HG03342 (cell line): Measurements from ENCODE around the gene C16orf95.

Source experiments
- ATAC-seq: cut with Tn5 transposase; IDR thresholded peaks from one replicate; pipeline ENCODE4 v1.9.1; 2021; ENCODE audit warnings: mild to moderate bottlenecking, moderate library complexity; ENCODE audit not compliant: unreplicated experiment

Gene C16orf95

GRCh38 chr16:87333581-87334331, 16.6 kb upstream of the C16orf95 start:
- ATAC-seq, result no peak

GRCh38 chr16:87333101-87333500, 15.9 kb upstream of the C16orf95 start:
- ATAC-seq, result no peak

- ATAC-seq, result no peak
These were observed 15.0 kb upstream of the C16orf95 start for GRCh38 chr16:87332150-87332549.

- no peak for ATAC-seq
These were observed 14.1 kb upstream of the C16orf95 start for GRCh38 chr16:87331241-87331801.

GRCh38 chr16:87330646-87331045, 13.5 kb upstream of the C16orf95 start:
- no peak for ATAC-seq

- no peak for ATAC-seq
These were observed 13.0 kb upstream of the C16orf95 start for GRCh38 chr16:87330257-87330624.

- ATAC-seq, result no peak
These were observed 12.5 kb upstream of the C16orf95 start for GRCh38 chr16:87329436-87330256.

- no peak for ATAC-seq
These were observed 11.7 kb upstream of the C16orf95 start for GRCh38 chr16:87328846-87329245.

- ATAC-seq, result no peak
These were observed 10.8 kb upstream of the C16orf95 start for GRCh38 chr16:87327798-87328495.

- ATAC-seq, result no peak
These were observed 9.0 kb upstream of the C16orf95 start for GRCh38 chr16:87326151-87326571.

GRCh38 chr16:87325423-87325858, 8.2 kb upstream of the C16orf95 start:
- ATAC-seq, result no peak

GRCh38 chr16:87324411-87325275, 7.5 kb upstream of the C16orf95 start:
- ATAC-seq, result no peak

- no peak for ATAC-seq
These were observed 6.7 kb upstream of the C16orf95 start for GRCh38 chr16:87323727-87324410.

- ATAC-seq, result no peak
These were observed 5.9 kb upstream of the C16orf95 start for GRCh38 chr16:87322833-87323726.

- ATAC-seq, result no peak
These were observed 5.2 kb upstream of the C16orf95 start for GRCh38 chr16:87322360-87322759.

- no peak for ATAC-seq
These were observed 4.3 kb upstream of the C16orf95 start for GRCh38 chr16:87321336-87322107.

- no peak for ATAC-seq
These were observed 3.5 kb upstream of the C16orf95 start for GRCh38 chr16:87320510-87321227.
